Neutrophil (primary cell): Measurements from ENCODE around the gene PGAP1.

Source experiments
- H3K27ac ChIP-seq: fragments of 200-600 bp; sonication (generic); 2 replicates; pipeline ENCODE4 v1.5.1; 2016; ENCODE audit warnings: mild to moderate bottlenecking, moderate library complexity
- H3K27me3 ChIP-seq: fragments of 200-600 bp; sonication (generic); 2 replicates; pipeline ENCODE4 v1.6.0; 2016; ENCODE audit warnings: mild to moderate bottlenecking
- H3K36me3 ChIP-seq: fragments of 200-600 bp; sonication (generic); 2 replicates; pipeline ENCODE4 v1.5.1; 2017
- H3K4me1 ChIP-seq, 2 experiments: fragments of 200-600 bp in 1 of 2; sonication (generic) in 1 of 2; 1 replicate in 1 of 2; 2 replicates in 1 of 2; pipeline versions ENCODE4 v1.5.1 to v1.6.1; 2013 to 2016; ENCODE audit warnings: low read depth in 1 of 2, low read length in 1 of 2, mild to moderate bottlenecking in 1 of 2, moderate library complexity in 1 of 2; ENCODE audit not compliant: control insufficient read depth in 1 of 2, insufficient read depth in 1 of 2
- H3K4me3 ChIP-seq, 2 experiments: fragments of 200-600 bp in 1 of 2; sonication (generic) in 1 of 2; 1 replicate in 1 of 2; 2 replicates in 1 of 2; pipeline ENCODE4 v1.5.1; 2013 to 2016; ENCODE audit warnings: low read depth in 1 of 2, low read length in 1 of 2, mild to moderate bottlenecking in 1 of 2, moderate library complexity in 1 of 2
- H3K9me3 ChIP-seq: fragments of 200-600 bp; sonication (generic); 2 replicates; pipeline ENCODE4 v1.5.1; 2016
- TF ChIP-seq, protein P1 (sequence below): fragments of 200-600 bp; sonication (generic); IDR thresholded peaks from 2 replicates; pipeline ENCODE4 v1.5.1; 2016; ENCODE audit warnings: antibody characterized with exemption

PGAP1 gene

DNA sequence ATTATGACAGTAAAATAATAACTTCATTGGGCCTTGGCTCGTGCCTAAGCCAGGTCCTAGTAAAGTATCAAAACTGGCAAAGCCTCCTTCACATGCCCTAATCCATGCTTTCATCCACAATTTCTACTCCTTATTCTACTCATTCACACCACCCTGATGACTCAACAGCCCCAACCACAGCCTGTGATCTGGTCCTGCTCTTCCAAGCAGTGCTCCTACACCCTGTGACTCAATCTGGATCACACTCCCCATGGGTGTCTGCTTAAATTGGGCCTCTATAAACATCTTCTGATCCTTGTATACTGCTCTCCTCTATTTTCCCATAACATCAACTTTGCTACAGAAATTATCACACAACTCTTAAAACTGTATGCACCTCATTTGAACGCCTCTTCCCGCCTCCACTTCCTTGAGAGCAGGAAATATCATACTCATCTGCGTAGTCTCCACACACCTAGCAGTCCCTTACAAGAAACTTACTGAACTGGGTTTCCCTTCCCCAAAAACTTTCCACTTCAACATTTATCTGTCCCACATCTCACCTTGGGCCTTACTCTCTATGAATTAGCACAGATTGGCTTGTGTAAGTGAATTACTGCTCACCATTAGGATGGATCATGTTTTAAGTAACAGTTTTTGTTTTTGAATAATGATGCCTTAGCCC, 142.9 kb downstream of the PGAP1 start:
- H3K27ac ChIP-seq: no peak overlapping the region
- H3K4me1 ChIP-seq: no peaks in the 10 kb centered on the region
- H3K4me3 ChIP-seq: no peak overlapping the region
- TF ChIP-seq, protein P1, sequence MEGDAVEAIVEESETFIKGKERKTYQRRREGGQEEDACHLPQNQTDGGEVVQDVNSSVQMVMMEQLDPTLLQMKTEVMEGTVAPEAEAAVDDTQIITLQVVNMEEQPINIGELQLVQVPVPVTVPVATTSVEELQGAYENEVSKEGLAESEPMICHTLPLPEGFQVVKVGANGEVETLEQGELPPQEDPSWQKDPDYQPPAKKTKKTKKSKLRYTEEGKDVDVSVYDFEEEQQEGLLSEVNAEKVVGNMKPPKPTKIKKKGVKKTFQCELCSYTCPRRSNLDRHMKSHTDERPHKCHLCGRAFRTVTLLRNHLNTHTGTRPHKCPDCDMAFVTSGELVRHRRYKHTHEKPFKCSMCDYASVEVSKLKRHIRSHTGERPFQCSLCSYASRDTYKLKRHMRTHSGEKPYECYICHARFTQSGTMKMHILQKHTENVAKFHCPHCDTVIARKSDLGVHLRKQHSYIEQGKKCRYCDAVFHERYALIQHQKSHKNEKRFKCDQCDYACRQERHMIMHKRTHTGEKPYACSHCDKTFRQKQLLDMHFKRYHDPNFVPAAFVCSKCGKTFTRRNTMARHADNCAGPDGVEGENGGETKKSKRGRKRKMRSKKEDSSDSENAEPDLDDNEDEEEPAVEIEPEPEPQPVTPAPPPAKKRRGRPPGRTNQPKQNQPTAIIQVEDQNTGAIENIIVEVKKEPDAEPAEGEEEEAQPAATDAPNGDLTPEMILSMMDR: no peak
- H3K36me3 ChIP-seq: peaks cover 89% of the 10 kb centered on the region
- H3K9me3 ChIP-seq: no peaks in the 10 kb centered on the region
- H3K27me3 ChIP-seq: no peaks in the 10 kb centered on the region
